Upper lobe of left lung (tissue), 6 donors: ENCODE measurements around the gene ERGIC2. TPM values are rescaled to one million over a fixed set of nuclear protein-coding genes. Genes with fewer than 3 reads are reported as not detected.

Source experiments
- ATAC-seq, 2 donors: fragments of 200-7000 bp; cut with Tn5 transposase; one replicate each; pipeline ENCODE4 v1.9.1; 2022; ENCODE audit warnings: mild to moderate bottlenecking in 2 of 2, moderate library complexity in 2 of 2; ENCODE audit not compliant: low FRiP score in 2 of 2
- DNase-seq, 2 donors: peaks; one replicate each; pipeline ENCODE4 v3.0.0-alpha.2; 2019 to 2020
- H3K27ac ChIP-seq, 4 donors: fragments of 200-600 bp; sonication (generic); one replicate each; pipeline ENCODE4 v1.5.1; 2016 to 2019
- H3K27me3 ChIP-seq, 4 donors: fragments of 200-600 bp; sonication (generic); one replicate each; pipeline ENCODE4 v1.5.1; 2017 to 2019
- H3K36me3 ChIP-seq, 4 donors: fragments of 200-600 bp; sonication (generic); one replicate each; pipeline ENCODE4 v1.5.1; 2016 to 2019
- H3K4me1 ChIP-seq, 4 donors: fragments of 200-600 bp; sonication (generic); one replicate each; pipeline ENCODE4 v1.5.1; 2018 to 2019
- H3K4me3 ChIP-seq, 4 donors: fragments of 200-600 bp; sonication (generic); one replicate each; pipeline ENCODE4 v1.5.1; 2017 to 2019; ENCODE audit warnings: mild to moderate bottlenecking in 2 of 4, moderate library complexity in 1 of 4
- H3K9me3 ChIP-seq, 4 donors: fragments of 200-600 bp; sonication (generic); one replicate each; pipeline ENCODE4 v1.5.1; 2018 to 2019
- EP300 ChIP-seq, 4 donors: sonication (generic); formaldehyde crosslinking; IDR thresholded peaks; one replicate each; pipeline ENCODE4 v1.5.1; 2017; ENCODE audit warnings: antibody characterized with exemption in 4 of 4, control low read depth in 2 of 4
- POLR2A ChIP-seq, 4 donors: fragments of 450-650 bp; IDR thresholded peaks; one replicate each; pipeline ENCODE4 v1.5.1; 2016 to 2017; ENCODE audit warnings: antibody characterized with exemption in 4 of 4, mild to moderate bottlenecking in 2 of 4
- POLR2AphosphoS5 ChIP-seq, 2 donors: sonication (generic); formaldehyde crosslinking; IDR thresholded peaks; one replicate each; pipeline ENCODE4 v1.5.1; 2017; ENCODE audit warnings: antibody characterized with exemption in 2 of 2
- WGBS, 2 donors: methylation state at CpG; one replicate each; pipeline ENCODE4 v1.1.5; 2017 to 2018; 5-methylcytosine and 5-hydroxymethylcytosine counted together
- total RNA-seq, 6 donors: library from RNA; depleted of rRNA in 4 of 6; stranded (reverse); fragments of >200 nt in 4 of 6; gene quantifications; one replicate each; pipeline versions ENCODE4 v1.1.0 to v1.2.1, GENCODE V29; 2016 to 2021
- TF ChIP-seq, protein P1 (sequence below), 6 experiments: fragments of 450-650 bp in 4 of 6; fragments of 200-600 bp in 2 of 6; sonication (generic) in 2 of 6; IDR thresholded peaks; one replicate each; pipeline ENCODE4 v1.5.1; 2016 to 2019; ENCODE audit warnings: antibody characterized with exemption in 6 of 6
- donor health status: DM: no; HTN: no; CAD: no; lungs with moderate emphysema.
- donor health status: DM: no; HTN: yes; CAD: no; lungs with severe emphysema.

Gene ERGIC2
- total RNA-seq, 6 donors from 2014 or later = 9.4 to 64.7 (median 41.3) TPM

GRCh38 chr12:29354954-29355353 is 26.0 kb downstream of the ERGIC2 start:
- Histone ChIP-seq H3K27me3 (no peaks in the 10 kb centered on the region), H3K4me1 (no peaks in the 10 kb centered on the region), H3K4me3 (no peak overlapping the region), H3K9me3 (no peaks in the 10 kb centered on the region), H3K36me3 (peaks cover 0 to 67% (median 14%) of the 10 kb centered on the region in 4 donors), H3K27ac (no peak overlapping the region)
- 91 to 96% methylated on average over 1 of the region's 1 CpG for WGBS, 2 donors
- DNase-seq (no peak), ATAC-seq (no peak)
- TF ChIP-seq POLR2AphosphoS5 (IDR thresholded peaks at IDR 0.05) (no peak), EP300 (IDR thresholded peaks at IDR 0.05) (no peak), POLR2A (IDR thresholded peaks at IDR 0.05) (no peak)
- TF ChIP-seq, protein P1, sequence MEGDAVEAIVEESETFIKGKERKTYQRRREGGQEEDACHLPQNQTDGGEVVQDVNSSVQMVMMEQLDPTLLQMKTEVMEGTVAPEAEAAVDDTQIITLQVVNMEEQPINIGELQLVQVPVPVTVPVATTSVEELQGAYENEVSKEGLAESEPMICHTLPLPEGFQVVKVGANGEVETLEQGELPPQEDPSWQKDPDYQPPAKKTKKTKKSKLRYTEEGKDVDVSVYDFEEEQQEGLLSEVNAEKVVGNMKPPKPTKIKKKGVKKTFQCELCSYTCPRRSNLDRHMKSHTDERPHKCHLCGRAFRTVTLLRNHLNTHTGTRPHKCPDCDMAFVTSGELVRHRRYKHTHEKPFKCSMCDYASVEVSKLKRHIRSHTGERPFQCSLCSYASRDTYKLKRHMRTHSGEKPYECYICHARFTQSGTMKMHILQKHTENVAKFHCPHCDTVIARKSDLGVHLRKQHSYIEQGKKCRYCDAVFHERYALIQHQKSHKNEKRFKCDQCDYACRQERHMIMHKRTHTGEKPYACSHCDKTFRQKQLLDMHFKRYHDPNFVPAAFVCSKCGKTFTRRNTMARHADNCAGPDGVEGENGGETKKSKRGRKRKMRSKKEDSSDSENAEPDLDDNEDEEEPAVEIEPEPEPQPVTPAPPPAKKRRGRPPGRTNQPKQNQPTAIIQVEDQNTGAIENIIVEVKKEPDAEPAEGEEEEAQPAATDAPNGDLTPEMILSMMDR (IDR thresholded peaks at IDR 0.05) = no peak

DNA sequence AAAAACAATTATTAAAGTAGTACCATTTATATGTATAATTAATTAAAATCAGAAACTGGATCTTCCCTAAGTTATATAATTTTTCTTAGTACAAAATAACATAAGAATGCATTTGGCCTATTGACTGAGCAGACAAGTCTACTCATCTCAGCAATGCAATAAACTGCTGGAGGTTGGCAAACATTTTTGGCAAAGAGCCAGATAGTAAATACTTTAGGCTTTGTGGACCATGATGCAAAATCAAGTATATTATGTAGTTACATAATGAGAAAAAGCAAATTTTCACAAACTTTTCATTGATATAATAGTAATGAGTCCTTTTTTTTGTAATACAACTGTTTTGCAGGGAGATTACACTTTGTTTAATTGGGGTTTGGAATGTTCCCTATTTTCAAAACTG is 30.9 kb downstream of the ERGIC2 start:
- H3K27ac ChIP-seq = no peak overlapping the region
- no peak for ATAC-seq
- peaks cover 0 to 53% (median 7%) of the 10 kb centered on the region in 4 donors for H3K36me3 ChIP-seq
- no peak overlapping the region for H3K4me3 ChIP-seq
- no peaks in the 10 kb centered on the region for H3K4me1 ChIP-seq
- no peak for DNase-seq
- no peaks in the 10 kb centered on the region for H3K9me3 ChIP-seq
- TF ChIP-seq, protein P1 (IDR thresholded peaks at IDR 0.05) = no peak
- no peaks in the 10 kb centered on the region for H3K27me3 ChIP-seq

GRCh38 chr12:29346769-29347421 is 34.1 kb downstream of the ERGIC2 start:
- no peak overlapping the region for H3K27ac ChIP-seq
- no peak for TF ChIP-seq POLR2A (IDR thresholded peaks at IDR 0.05)
- no peak for TF ChIP-seq POLR2AphosphoS5 (IDR thresholded peaks at IDR 0.05)
- ATAC-seq (no peak), DNase-seq (no peak)
- H3K9me3 ChIP-seq = no peaks in the 10 kb centered on the region
- no peaks in the 10 kb centered on the region for H3K4me1 ChIP-seq
- H3K36me3 ChIP-seq = peaks cover 0 to 58% (median 12%) of the 10 kb centered on the region in 4 donors
- H3K27me3 ChIP-seq = no peaks in the 10 kb centered on the region
- 97% methylated on average over 3 of the region's 3 CpGs for WGBS, 2 donors
- no peak overlapping the region for H3K4me3 ChIP-seq

- ATAC-seq = no peak
- peaks cover 4 to 72% (median 17%) of the 10 kb centered on the region in 4 donors for H3K36me3 ChIP-seq
- no peak overlapping the region for H3K27ac ChIP-seq
- H3K27me3 ChIP-seq = no peaks in the 10 kb centered on the region
- no peaks in the 10 kb centered on the region for H3K4me1 ChIP-seq
- no peaks in the 10 kb centered on the region for H3K9me3 ChIP-seq
- 89 to 91% methylated on average over 2 of the region's 2 CpGs for WGBS, 2 donors
- DNase-seq = no peak
- no peak overlapping the region for H3K4me3 ChIP-seq
- TF ChIP-seq EP300 (IDR thresholded peaks at IDR 0.05) = no peak
- no peak for TF ChIP-seq POLR2AphosphoS5 (IDR thresholded peaks at IDR 0.05)
- TF ChIP-seq, protein P1 (IDR thresholded peaks at IDR 0.05) = no peak
- no peak for TF ChIP-seq POLR2A (IDR thresholded peaks at IDR 0.05)
These were observed 37.8 kb downstream of the ERGIC2 start for GRCh38 chr12:29343022-29343799.

DNA sequence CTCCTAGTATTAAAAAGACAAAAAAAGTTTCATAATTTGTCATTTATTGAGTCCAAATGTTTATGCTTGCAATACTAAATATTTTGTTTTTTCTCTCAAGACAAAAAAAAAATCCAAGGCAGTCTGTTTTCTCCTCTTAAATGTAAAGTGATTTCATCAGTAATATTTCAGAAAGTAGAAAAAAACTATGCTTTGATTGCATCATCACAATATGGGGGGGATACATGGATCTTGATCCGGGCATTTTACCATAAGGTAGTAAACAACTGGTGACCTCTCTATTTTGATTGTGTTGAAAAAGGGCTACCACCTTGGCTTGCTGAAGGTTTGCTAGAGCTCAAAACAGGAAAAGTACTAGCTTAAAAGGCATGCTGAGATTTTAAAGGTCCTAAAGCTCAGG is 43.6 kb downstream of the ERGIC2 start:
- Histone ChIP-seq H3K36me3 (peaks cover 0 to 42% (median 7%) of the 10 kb centered on the region in 4 donors), H3K4me1 (no peaks in the 10 kb centered on the region), H3K27ac (no peak overlapping the region), H3K9me3 (no peaks in the 10 kb centered on the region), H3K4me3 (no peak overlapping the region), H3K27me3 (no peaks in the 10 kb centered on the region)
- 94 to 96% methylated on average over 1 of the region's 1 CpG for WGBS, 2 donors
- DNase-seq (no peak), ATAC-seq (no peak)
- TF ChIP-seq, protein P1 (IDR thresholded peaks at IDR 0.05) = no peak
- TF ChIP-seq POLR2AphosphoS5 (IDR thresholded peaks at IDR 0.05) (no peak), EP300 (IDR thresholded peaks at IDR 0.05) (no peak), POLR2A (IDR thresholded peaks at IDR 0.05) (no peak)
